ENCODE results near the gene KIF20B.

DNA sequence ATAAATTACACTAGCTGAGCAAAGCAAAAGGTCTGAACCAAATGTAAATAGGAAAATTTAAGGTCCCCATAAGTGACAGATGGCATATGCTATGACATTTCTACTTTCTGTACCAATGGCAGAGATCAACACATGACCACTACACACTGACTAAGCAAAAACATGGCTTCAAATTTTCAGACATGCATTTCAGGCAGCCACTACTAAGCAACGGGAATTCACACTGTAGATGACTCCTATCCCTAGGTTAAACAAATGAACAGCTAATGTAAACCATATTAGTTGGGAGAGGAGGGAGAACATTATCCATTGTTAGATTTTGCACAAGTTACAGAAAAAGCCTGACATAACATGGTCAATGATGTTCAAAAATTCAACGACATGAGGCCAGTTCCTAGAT lies 11.4 kb upstream of the KIF20B start:
- TF ChIP-seq EZH2 (IDR thresholded peaks at IDR 0.05): no peak
- no peak for TF ChIP-seq POLR2AphosphoS5 (IDR thresholded peaks at IDR 0.05; ENCODE audit: borderline replicate concordance, low read depth, low read length)
